Lower leg skin (tissue), 3 donors: ENCODE measurements around the gene RHOC.

Experiments used
- POLR2A ChIP-seq, 2 donors: fragments of 450-650 bp; IDR thresholded peaks; one replicate each; pipeline ENCODE4 v1.6.1; 2016 to 2017; ENCODE audit warnings: antibody characterized with exemption in 2 of 2, mild to moderate bottlenecking in 1 of 2, moderate library complexity in 1 of 2
- TF ChIP-seq, protein P1 (sequence below), 3 donors: fragments of 450-650 bp; IDR thresholded peaks; one replicate each; pipeline ENCODE4 v1.5.1; 2016; ENCODE audit warnings: antibody characterized with exemption in 3 of 3, mild to moderate bottlenecking in 3 of 3, moderate library complexity in 2 of 3

DNA sequence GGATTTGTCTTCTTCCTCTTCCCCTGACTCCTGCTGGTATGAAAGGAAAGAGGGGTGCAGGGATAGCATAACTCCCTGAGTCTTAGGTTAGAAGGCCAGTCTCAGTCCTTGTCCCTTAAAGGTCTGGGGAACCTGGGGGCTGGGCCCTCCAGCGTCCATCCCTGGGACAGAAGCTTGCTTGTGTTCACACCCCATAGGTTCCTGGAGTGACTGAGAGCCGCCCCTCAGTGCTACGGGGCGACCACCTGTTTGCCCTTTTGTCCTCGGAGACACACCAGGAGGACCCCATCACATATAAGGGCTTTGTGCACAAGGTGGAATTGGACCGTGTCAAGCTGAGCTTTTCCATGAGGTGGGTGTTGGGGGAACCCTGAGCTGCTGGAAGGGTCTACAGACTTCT is 13.1 kb downstream of the RHOC start:
- no peak for TF ChIP-seq POLR2A (IDR thresholded peaks at IDR 0.05)
- TF ChIP-seq, protein P1, sequence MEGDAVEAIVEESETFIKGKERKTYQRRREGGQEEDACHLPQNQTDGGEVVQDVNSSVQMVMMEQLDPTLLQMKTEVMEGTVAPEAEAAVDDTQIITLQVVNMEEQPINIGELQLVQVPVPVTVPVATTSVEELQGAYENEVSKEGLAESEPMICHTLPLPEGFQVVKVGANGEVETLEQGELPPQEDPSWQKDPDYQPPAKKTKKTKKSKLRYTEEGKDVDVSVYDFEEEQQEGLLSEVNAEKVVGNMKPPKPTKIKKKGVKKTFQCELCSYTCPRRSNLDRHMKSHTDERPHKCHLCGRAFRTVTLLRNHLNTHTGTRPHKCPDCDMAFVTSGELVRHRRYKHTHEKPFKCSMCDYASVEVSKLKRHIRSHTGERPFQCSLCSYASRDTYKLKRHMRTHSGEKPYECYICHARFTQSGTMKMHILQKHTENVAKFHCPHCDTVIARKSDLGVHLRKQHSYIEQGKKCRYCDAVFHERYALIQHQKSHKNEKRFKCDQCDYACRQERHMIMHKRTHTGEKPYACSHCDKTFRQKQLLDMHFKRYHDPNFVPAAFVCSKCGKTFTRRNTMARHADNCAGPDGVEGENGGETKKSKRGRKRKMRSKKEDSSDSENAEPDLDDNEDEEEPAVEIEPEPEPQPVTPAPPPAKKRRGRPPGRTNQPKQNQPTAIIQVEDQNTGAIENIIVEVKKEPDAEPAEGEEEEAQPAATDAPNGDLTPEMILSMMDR (IDR thresholded peaks at IDR 0.05), result no peak
